Right lobe of liver (tissue), 4 donors: ENCODE data around the gene DDRGK1.

Experiments
- CTCF ChIP-seq, 4 donors: fragments of 200-600 bp in 3 of 4; fragments of 450-650 bp in 1 of 4; IDR thresholded peaks; one replicate each; pipeline versions ENCODE4 v1.5.1 to v1.8.0; 2016 to 2022; ENCODE audit warnings: antibody characterized with exemption in 4 of 4, mild to moderate bottlenecking in 2 of 4
- POLR2A ChIP-seq: fragments of 450-650 bp; IDR thresholded peaks from one replicate; pipeline ENCODE4 v1.6.1; 2017; ENCODE audit warnings: antibody characterized with exemption, mild to moderate bottlenecking
- donor health status: DM: no; HTN: no; CAD: no.
- donor health status: DM: no; HTN: no; CAD: no.
- donor health status: DM: no; HTN: yes; CAD: no.

- no peak for TF ChIP-seq POLR2A
- no peak for TF ChIP-seq CTCF (IDR thresholded peaks at IDR 0.05)
Observed at GRCh38 chr20:3226093-3226492, 21.6 kb upstream of the DDRGK1 start.
